ENCODE measurements around the gene SMCO1. TPM values are rescaled to one million over a fixed set of nuclear protein-coding genes. Genes with fewer than 3 reads are reported as not detected.
A peak's percentile ranks its signal among the peaks of the same experiment; 100 is the strongest.

The SMCO1 gene
- total RNA-seq, 1 donor from 2014 or later: not detected

DNA sequence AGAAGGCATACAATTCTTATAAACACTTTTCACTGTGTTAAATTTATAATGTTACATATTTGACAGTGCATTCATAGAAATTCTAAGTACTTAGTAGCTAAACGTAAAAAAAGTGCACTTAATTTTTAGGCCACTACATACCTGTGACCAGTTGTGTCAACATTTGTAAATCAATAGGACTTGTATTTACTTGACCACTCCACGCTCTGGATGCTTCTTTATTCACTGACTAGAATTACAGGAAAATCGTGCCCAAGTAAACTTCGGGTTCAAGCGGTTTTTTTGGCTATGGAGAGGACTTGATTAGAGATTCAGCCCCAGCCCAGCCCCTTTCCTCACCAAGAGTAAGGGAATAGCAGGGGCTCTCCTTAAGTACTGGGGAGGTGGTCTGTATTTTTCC lies 31.4 kb upstream of the SMCO1 start:
- Mint-ChIP-seq H3K9me3 (peaks cover 6% of the 10 kb centered on the region), H3K27ac (no peak overlapping the region), H3K4me1 (ENCODE audit: unreplicated experiment) (no peaks in the 10 kb centered on the region), H3K27me3 (peaks cover 4% of the 10 kb centered on the region), H3K4me3 (no peak overlapping the region), H3K36me3 (no peaks in the 10 kb centered on the region)
- TF ChIP-seq CTCF (conservative IDR thresholded peaks at IDR 0.05): no peak
- no peak for DNase-seq (ENCODE audit: extremely low spot score, unreplicated experiment)

- Mint-ChIP-seq H3K9me3 (no peaks in the 10 kb centered on the region), H3K27me3 (peaks cover 4% of the 10 kb centered on the region), H3K36me3 (no peaks in the 10 kb centered on the region), H3K4me3 (no peak overlapping the region), H3K27ac (no peak overlapping the region), H3K4me1 (ENCODE audit: unreplicated experiment) (no peaks in the 10 kb centered on the region)
- no peak for TF ChIP-seq CTCF (conservative IDR thresholded peaks at IDR 0.05)
- DNase-seq (ENCODE audit: extremely low spot score, unreplicated experiment): no peak
These were observed 29.4 kb upstream of the SMCO1 start for GRCh38 chr3:196544491-196544992.

GRCh38 chr3:196541684-196542445 lies 26.7 kb upstream of the SMCO1 start:
- DNase-seq (ENCODE audit: extremely low spot score, unreplicated experiment): no peak
- Mint-ChIP-seq H3K27me3 (peaks cover 9% of the 10 kb centered on the region), H3K9me3 (no peaks in the 10 kb centered on the region), H3K36me3 (no peaks in the 10 kb centered on the region), H3K4me3 (no peak overlapping the region), H3K27ac (no peak overlapping the region), H3K4me1 (ENCODE audit: unreplicated experiment) (no peaks in the 10 kb centered on the region)
- no peak for TF ChIP-seq CTCF (conservative IDR thresholded peaks at IDR 0.05)

DNA sequence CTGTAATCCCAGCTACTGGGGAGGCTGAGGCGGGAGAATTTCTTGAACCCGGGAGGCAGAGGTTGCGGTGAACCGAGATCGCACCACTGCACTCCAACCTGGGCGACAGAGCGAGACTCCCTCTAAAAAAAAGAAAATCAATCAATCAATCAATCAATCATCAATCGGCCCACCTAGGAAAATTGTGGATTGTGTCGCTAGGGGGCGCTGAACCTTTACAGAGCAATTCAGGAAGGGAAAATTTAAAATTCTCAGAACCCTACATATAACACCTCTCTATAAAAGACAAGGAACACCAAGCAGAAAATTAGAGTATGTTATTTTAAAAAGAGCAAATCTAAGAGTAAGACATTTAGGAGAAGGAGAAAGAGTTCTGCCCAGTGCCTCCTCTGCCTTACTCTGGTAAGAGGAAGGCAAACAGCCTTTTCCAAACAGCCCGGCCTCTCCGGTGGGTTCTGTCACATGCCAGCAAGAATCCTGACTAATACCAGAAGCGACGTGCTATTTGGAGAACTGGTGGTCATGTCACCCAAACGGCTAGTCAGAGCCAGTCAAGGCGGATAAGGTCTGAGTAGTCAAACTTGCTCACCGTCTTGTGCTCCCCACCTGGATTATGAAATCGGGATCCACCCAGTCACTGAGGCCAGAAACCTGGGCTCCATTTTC lies 22.3 kb upstream of the SMCO1 start:
- Mint-ChIP-seq H3K4me1 (ENCODE audit: unreplicated experiment) (no peaks in the 10 kb centered on the region), H3K27me3 (peaks cover 21% of the 10 kb centered on the region), H3K27ac (no peak overlapping the region), H3K9me3 (no peaks in the 10 kb centered on the region), H3K36me3 (no peaks in the 10 kb centered on the region), H3K4me3 (no peak overlapping the region)
- no peak for DNase-seq (ENCODE audit: extremely low spot score, unreplicated experiment)
- TF ChIP-seq CTCF (conservative IDR thresholded peaks at IDR 0.05): peak; percentile 84

DNA sequence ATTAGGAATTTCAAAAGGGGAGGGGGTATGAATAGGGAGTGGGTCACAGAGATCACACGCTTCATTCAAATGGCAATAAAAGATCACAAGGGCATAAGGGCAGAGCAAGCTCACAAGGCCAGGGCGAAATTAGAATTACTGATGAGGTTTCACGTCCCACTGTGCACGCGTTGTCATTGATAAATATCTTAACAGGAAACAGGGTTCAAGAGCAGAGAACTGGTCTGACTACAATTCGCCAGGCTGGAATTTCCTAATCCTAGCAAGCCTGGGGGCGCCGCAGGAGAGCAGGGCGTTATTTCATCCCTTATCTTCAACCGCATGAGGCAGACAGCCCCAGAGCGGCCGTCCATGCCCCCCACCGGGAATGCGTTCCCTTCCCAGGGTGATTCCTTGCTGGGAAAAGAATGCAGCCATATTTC lies 18.1 kb upstream of the SMCO1 start:
- Mint-ChIP-seq H3K9me3 (peaks cover 10% of the 10 kb centered on the region), H3K4me1 (ENCODE audit: unreplicated experiment) (no peaks in the 10 kb centered on the region), H3K36me3 (no peaks in the 10 kb centered on the region), H3K27ac (no peak overlapping the region), H3K27me3 (peaks cover 35% of the 10 kb centered on the region), H3K4me3 (no peak overlapping the region)
- TF ChIP-seq CTCF (conservative IDR thresholded peaks at IDR 0.05): no peak
- DNase-seq (ENCODE audit: extremely low spot score, unreplicated experiment): no peak

All from type B pancreatic cell (in vitro differentiated cells).